Thyroid gland (tissue), 4 donors: ENCODE results near the gene TNFRSF12A.

Source experiments
- POLR2A ChIP-seq, 2 donors: fragments of 450-650 bp; IDR thresholded peaks; one replicate each; pipeline ENCODE4 v1.6.1; 2017; ENCODE audit warnings: antibody characterized with exemption in 2 of 2, mild to moderate bottlenecking in 2 of 2, moderate library complexity in 1 of 2
- TF ChIP-seq, protein P1 (sequence below), 6 experiments: fragments of 200-600 bp in 3 of 6; fragments of 450-650 bp in 3 of 6; sonication (generic) in 3 of 6; IDR thresholded peaks; one replicate each; pipeline ENCODE4 v1.5.1; 2016 to 2019; ENCODE audit warnings: antibody characterized with exemption in 6 of 6, mild to moderate bottlenecking in 2 of 6, inconsistent platforms in 1 of 6, moderate library complexity in 1 of 6

DNA sequence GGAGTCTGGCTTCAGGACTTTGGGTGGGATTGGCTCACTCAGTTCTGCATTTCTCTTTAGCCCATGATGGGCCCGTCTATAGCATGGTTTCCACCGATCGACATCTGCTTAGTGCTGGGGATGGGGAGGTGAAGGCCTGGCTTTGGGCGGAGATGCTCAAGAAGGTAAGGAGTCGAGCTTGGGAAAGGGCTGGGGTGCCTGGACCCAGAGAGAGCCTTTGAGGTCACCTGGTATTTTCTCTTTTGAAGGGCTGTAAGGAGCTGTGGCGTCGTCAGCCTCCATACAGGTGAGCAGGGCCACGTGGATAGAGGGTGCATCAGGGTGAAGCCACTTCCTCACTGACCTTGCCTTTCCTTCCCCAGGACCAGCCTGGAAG lies 5.8 kb downstream of the TNFRSF12A start:
- TF ChIP-seq, protein P1, sequence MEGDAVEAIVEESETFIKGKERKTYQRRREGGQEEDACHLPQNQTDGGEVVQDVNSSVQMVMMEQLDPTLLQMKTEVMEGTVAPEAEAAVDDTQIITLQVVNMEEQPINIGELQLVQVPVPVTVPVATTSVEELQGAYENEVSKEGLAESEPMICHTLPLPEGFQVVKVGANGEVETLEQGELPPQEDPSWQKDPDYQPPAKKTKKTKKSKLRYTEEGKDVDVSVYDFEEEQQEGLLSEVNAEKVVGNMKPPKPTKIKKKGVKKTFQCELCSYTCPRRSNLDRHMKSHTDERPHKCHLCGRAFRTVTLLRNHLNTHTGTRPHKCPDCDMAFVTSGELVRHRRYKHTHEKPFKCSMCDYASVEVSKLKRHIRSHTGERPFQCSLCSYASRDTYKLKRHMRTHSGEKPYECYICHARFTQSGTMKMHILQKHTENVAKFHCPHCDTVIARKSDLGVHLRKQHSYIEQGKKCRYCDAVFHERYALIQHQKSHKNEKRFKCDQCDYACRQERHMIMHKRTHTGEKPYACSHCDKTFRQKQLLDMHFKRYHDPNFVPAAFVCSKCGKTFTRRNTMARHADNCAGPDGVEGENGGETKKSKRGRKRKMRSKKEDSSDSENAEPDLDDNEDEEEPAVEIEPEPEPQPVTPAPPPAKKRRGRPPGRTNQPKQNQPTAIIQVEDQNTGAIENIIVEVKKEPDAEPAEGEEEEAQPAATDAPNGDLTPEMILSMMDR (IDR thresholded peaks at IDR 0.05): no peak
- no peak for TF ChIP-seq POLR2A (IDR thresholded peaks at IDR 0.05)
